ENCODE data around the gene NDUFB8. TPM values are rescaled to one million over a fixed set of nuclear protein-coding genes. Genes with fewer than 3 reads are reported as not detected.

NDUFB8 gene
- total RNA-seq, 3 donors from 2014 or later = 169 to 222 (median 202) TPM

- H3K4me1 ChIP-seq (ENCODE audit: low read depth) = peaks cover 11% of the 10 kb centered on the region
- no peak for ATAC-seq
- no peak for TF ChIP-seq CTCF (IDR thresholded peaks at IDR 0.05)
- no peaks in the 10 kb centered on the region for H3K36me3 ChIP-seq (ENCODE audit: low read depth)
- H3K4me3 ChIP-seq = no peak overlapping the region
- intact Hi-C loops (cut with DNase I, micrococcal nuclease) = no loop called here
- no peaks in the 10 kb centered on the region for H3K9me3 ChIP-seq
- DNase-seq = no peak
Observed at GRCh38 chr10:100485366-100485765, 44.3 kb downstream of the NDUFB8 start.

GRCh38 chr10:100483876-100484666 is 45.6 kb downstream of the NDUFB8 start:
- DNase-seq (no peak), ATAC-seq (no peak)
- no peak overlapping the region for H3K4me3 ChIP-seq
- H3K4me1 ChIP-seq (ENCODE audit: low read depth) = peaks cover 11% of the 10 kb centered on the region
- intact Hi-C loops (cut with DNase I, micrococcal nuclease) = no loop called here
- TF ChIP-seq CTCF (IDR thresholded peaks at IDR 0.05) = no peak
- no peaks in the 10 kb centered on the region for H3K36me3 ChIP-seq (ENCODE audit: low read depth)
- no peaks in the 10 kb centered on the region for H3K9me3 ChIP-seq

- no peaks in the 10 kb centered on the region for H3K36me3 ChIP-seq (ENCODE audit: low read depth)
- no peak for ATAC-seq
- H3K9me3 ChIP-seq = no peaks in the 10 kb centered on the region
- DNase-seq = no peak
- no peak overlapping the region for H3K4me3 ChIP-seq
- peaks cover 11% of the 10 kb centered on the region for H3K4me1 ChIP-seq (ENCODE audit: low read depth)
- no peak for TF ChIP-seq CTCF (IDR thresholded peaks at IDR 0.05)
- intact Hi-C loops (cut with DNase I, micrococcal nuclease) = no loop called here
Observed at GRCh38 chr10:100482834-100483185, 46.9 kb downstream of the NDUFB8 start.

- Histone ChIP-seq H3K9me3 (no peaks in the 10 kb centered on the region), H3K4me3 (no peak overlapping the region), H3K4me1 (ENCODE audit: low read depth) (peaks cover 11% of the 10 kb centered on the region), H3K36me3 (ENCODE audit: low read depth) (no peaks in the 10 kb centered on the region)
- DNase-seq = peak; percentile 59 to 81 (median 77)
- TF ChIP-seq CTCF (IDR thresholded peaks at IDR 0.05) = peak; percentile 74
- ATAC-seq = peak; percentile 83
- intact Hi-C loops (cut with DNase I, micrococcal nuclease) = no loop called here
Observed at GRCh38 chr10:100482181-100482833, 47.4 kb downstream of the NDUFB8 start.

GRCh38 chr10:100481462-100482081 is 48.1 kb downstream of the NDUFB8 start:
- Histone ChIP-seq H3K4me1 (ENCODE audit: low read depth) (peaks cover 11% of the 10 kb centered on the region), H3K9me3 (no peaks in the 10 kb centered on the region), H3K4me3 (no peak overlapping the region), H3K36me3 (ENCODE audit: low read depth) (no peaks in the 10 kb centered on the region)
- DNase-seq = peak; percentile 81 to 97 (median 95)
- intact Hi-C loops (cut with DNase I, micrococcal nuclease) = no loop called here
- ATAC-seq = peak; percentile 93
- TF ChIP-seq CTCF (IDR thresholded peaks at IDR 0.05) = no peak
